H1 (cell line): ENCODE measurements around the gene FAT2. TPM values are rescaled to one million over a fixed set of nuclear protein-coding genes. Genes with fewer than 3 reads are reported as not detected.

Source experiments
- CTCF ChIA-PET: fragments of 300-600 bp; sonication (Branson Sonifier 250); formaldehyde crosslinking; loops from one replicate; lab custom pipeline; 2021; ENCODE audit not compliant: partially characterized antibody; lab: Charles Lee
- POLR2A ChIA-PET: fragments of 300-600 bp; sonication (Branson Sonifier 250); formaldehyde crosslinking; loops from one replicate; lab custom pipeline; 2021; ENCODE audit warnings: inconsistent platforms; ENCODE audit not compliant: partially characterized antibody; lab: Charles Lee
- DNase-seq, 2 experiments: peaks; one replicate each; pipeline versions ENCODE4 v3.0.0 to v3.0.0-alpha.2; 2010 to 2022; ENCODE audit warnings: low spot score in 2 of 2, low read depth in 1 of 2, mixed read lengths in 1 of 2
- FAIRE-seq: peaks from 2 replicates; lab custom pipeline; 2011; peaks lifted over from hg19 to GRCh38; lab: Jason Lieb, UNC
- H2AFZ ChIP-seq: 2 replicates; pipeline ENCODE4 v1.8.1; 2012; ENCODE audit warnings: low read length, inconsistent platforms
- H2AK5ac ChIP-seq: 2 replicates; pipeline ENCODE4 v1.6.1; 2013; ENCODE audit warnings: low read depth, low read length
- H2BK120ac ChIP-seq: replicated peaks from 2 replicates; pipeline ENCODE3; 2013; ENCODE audit warnings: low read depth, low read length, inconsistent platforms
- H2BK12ac ChIP-seq: 2 replicates; pipeline ENCODE4 v1.6.1; 2013; ENCODE audit warnings: low read depth, low read length
- H2BK15ac ChIP-seq: 2 replicates; pipeline ENCODE4 v1.6.1; 2013; ENCODE audit warnings: low read length
- H2BK20ac ChIP-seq: 2 replicates; pipeline ENCODE4 v1.6.1; 2013; ENCODE audit warnings: low read length
- H2BK5ac ChIP-seq: 2 replicates; pipeline ENCODE4 v1.6.1; 2013; ENCODE audit warnings: low read depth, low read length
- H3K14ac ChIP-seq: 2 replicates; pipeline ENCODE4 v1.6.1; 2013; ENCODE audit warnings: inconsistent platforms; ENCODE audit not compliant: insufficient read length
- H3K18ac ChIP-seq: 2 replicates; pipeline ENCODE4 v1.6.1; 2013; ENCODE audit warnings: low read length; ENCODE audit errors: extremely low read depth
- H3K23ac ChIP-seq: 2 replicates; pipeline ENCODE4 v1.6.1; 2013; ENCODE audit warnings: inconsistent platforms; ENCODE audit not compliant: insufficient read length
- H3K23me2 ChIP-seq: 2 replicates; pipeline ENCODE4 v1.6.1; 2013; ENCODE audit warnings: low read depth, low read length
- H3K27ac ChIP-seq: 2 replicates; pipeline ENCODE4 v1.6.1; 2011; ENCODE audit warnings: low read depth, low read length, inconsistent platforms
- H3K27me3 ChIP-seq, 4 experiments: replicated peaks in 1 of 4; 1 replicate in 1 of 4; 2 replicates in 3 of 4; pipeline versions ENCODE4 v1.6.1 to v1.8.1; 2011 to 2013; ENCODE audit warnings: low read length in 3 of 4, mild to moderate bottlenecking in 3 of 4, inconsistent platforms in 2 of 4, mixed read lengths in 2 of 4, moderate library complexity in 1 of 4; ENCODE audit not compliant: control insufficient read depth in 3 of 4, insufficient read depth in 3 of 4; ENCODE audit errors: extremely low read depth in 1 of 4
- H3K36me3 ChIP-seq, 4 experiments: 2 replicates each; pipeline versions ENCODE4 v1.6.1 to v1.8.1; 2011 to 2013; ENCODE audit warnings: mild to moderate bottlenecking in 4 of 4, low read length in 3 of 4, moderate library complexity in 2 of 4, control low read depth in 1 of 4, inconsistent platforms in 1 of 4; ENCODE audit not compliant: insufficient read depth in 4 of 4, control insufficient read depth in 2 of 4
- H3K4ac ChIP-seq: replicated peaks from 2 replicates; pipeline ENCODE3; 2013; ENCODE audit warnings: low read length, low read depth, mixed read lengths, inconsistent platforms; ENCODE audit not compliant: insufficient read length
- H3K4me1 ChIP-seq, 4 experiments: replicated peaks in 1 of 4; 1 replicate in 1 of 4; 2 replicates in 3 of 4; pipeline versions ENCODE4 v1.6.1 to v1.8.1; 2011 to 2013; ENCODE audit warnings: low read length in 3 of 4, inconsistent platforms in 2 of 4, mixed read lengths in 1 of 4; ENCODE audit not compliant: insufficient read depth in 4 of 4, control insufficient read depth in 3 of 4
- H3K4me2 ChIP-seq, 2 experiments: 2 replicates each; pipeline versions ENCODE4 v1.6.1 to v1.8.1; 2011 to 2013; ENCODE audit warnings: low read depth in 2 of 2, low read length in 2 of 2, control low read depth in 1 of 2, inconsistent platforms in 1 of 2, mild to moderate bottlenecking in 1 of 2; ENCODE audit not compliant: insufficient read depth in 1 of 2
- H3K4me3 ChIP-seq, 4 experiments: fragments of 200-600, 300-600 bp in 1 of 4; sonication (generic), shearing (Covaris generic), sonication (Bioruptor Twin) in 1 of 4; 2 replicates each; pipeline versions ENCODE4 v1.5.1 to v1.8.1; 2011 to 2016; ENCODE audit warnings: low read length in 4 of 4, low read depth in 3 of 4, control low read depth in 2 of 4, inconsistent platforms in 2 of 4, mild to moderate bottlenecking in 2 of 4, mixed read lengths in 1 of 4, moderate library complexity in 1 of 4; ENCODE audit not compliant: insufficient read depth in 2 of 4; ENCODE audit errors: extremely low read depth in 1 of 4
- H3K56ac ChIP-seq: replicated peaks from 2 replicates; pipeline ENCODE3; 2013; ENCODE audit warnings: low read depth, mild to moderate bottlenecking, mixed read lengths, low read length, inconsistent platforms; ENCODE audit not compliant: insufficient read length
- H3K79me1 ChIP-seq: 2 replicates; pipeline ENCODE4 v1.6.1; 2013; ENCODE audit warnings: low read depth, low read length, control low read depth
- H3K79me2 ChIP-seq, 2 experiments: 2 replicates each; pipeline versions ENCODE4 v1.6.1 to v1.8.1; 2012 to 2013; ENCODE audit warnings: low read length in 2 of 2, mild to moderate bottlenecking in 2 of 2, inconsistent platforms in 1 of 2; ENCODE audit not compliant: insufficient read depth in 2 of 2, control insufficient read depth in 1 of 2
- H3K9ac ChIP-seq, 4 experiments: replicated peaks in 1 of 4; 1 replicate in 1 of 4; 2 replicates in 3 of 4; pipeline versions ENCODE4 v1.6.1 to v1.8.1; 2011 to 2013; ENCODE audit warnings: low read depth in 3 of 4, low read length in 3 of 4, control low read depth in 2 of 4, mild to moderate bottlenecking in 2 of 4, moderate library complexity in 2 of 4, inconsistent platforms in 1 of 4; ENCODE audit errors: extremely low read depth in 1 of 4
- H3K9me3 ChIP-seq, 2 experiments: 2 replicates each; pipeline versions ENCODE4 v1.6.1 to v1.8.1; 2012 to 2013; ENCODE audit warnings: mild to moderate bottlenecking in 2 of 2, moderate library complexity in 2 of 2, control low read depth in 1 of 2, inconsistent platforms in 1 of 2, low read depth in 1 of 2, low read length in 1 of 2, mixed read lengths in 1 of 2; ENCODE audit not compliant: insufficient read depth in 2 of 2
- H4K20me1 ChIP-seq, 2 experiments: replicated peaks in 1 of 2; 2 replicates each; pipeline versions ENCODE3 to v1.8.1; 2011 to 2013; ENCODE audit warnings: inconsistent platforms in 2 of 2, low read length in 2 of 2, mild to moderate bottlenecking in 1 of 2; ENCODE audit not compliant: insufficient read depth in 2 of 2, control insufficient read depth in 1 of 2
- H4K5ac ChIP-seq: 2 replicates; pipeline ENCODE4 v1.6.1; 2013; ENCODE audit warnings: low read length, low read depth, mixed read lengths, inconsistent platforms; ENCODE audit not compliant: insufficient read length
- H4K8ac ChIP-seq: 2 replicates; pipeline ENCODE4 v1.8.0; 2013; ENCODE audit warnings: mild to moderate bottlenecking, moderate library complexity, low read length, inconsistent platforms; ENCODE audit not compliant: insufficient read depth; ENCODE audit errors: extremely low read depth
- H4K91ac ChIP-seq: replicated peaks from 2 replicates; pipeline ENCODE3; 2013; ENCODE audit warnings: low read length, mixed read lengths, inconsistent platforms; ENCODE audit not compliant: insufficient read length
- ATF2 ChIP-seq: IDR thresholded peaks from 2 replicates; pipeline ENCODE4 v1.6.1; 2012; ENCODE audit warnings: low read length, inconsistent platforms
- RFX5 ChIP-seq: IDR thresholded peaks from 2 replicates; pipeline ENCODE4 v1.6.1; 2011; ENCODE audit warnings: low read depth, low read length, improper control_type of control experiment, borderline replicate concordance
- RXRA ChIP-seq: IDR thresholded peaks from 2 replicates; pipeline ENCODE4 v1.6.1; 2011; ENCODE audit warnings: low read depth, mild to moderate bottlenecking, low read length, moderate library complexity; ENCODE audit not compliant: insufficient read depth
- WGBS, 2 experiments: shearing (Covaris generic) in 1 of 2; methylation state at CpG; one replicate each; pipeline versions ENCODE4 v1.1.6 to v1.1.7; 2013 to 2015; ENCODE audit warnings: low lambda C conversion rate in 2 of 2, mixed read lengths in 2 of 2, inconsistent platforms in 1 of 2, low coverage in 1 of 2, missing lambda C conversion rate in 1 of 2; ENCODE audit not compliant: insufficient replicate concordance in 2 of 2, insufficient coverage in 1 of 2, insufficient read length in 1 of 2; ENCODE audit errors: extremely low coverage in 1 of 2, missing lambda C conversion rate in 1 of 2; 5-methylcytosine and 5-hydroxymethylcytosine counted together
- polyA plus RNA-seq, 7 experiments: library from polyadenylated mRNA; depleted of rRNA in 3 of 7; stranded (reverse) in 5 of 7; unstranded in 2 of 7; fragments of >200 nt in 5 of 7; fragments of 200-250 nt in 2 of 7; gene quantifications; 1 replicate in 5 of 7; 2 replicates in 1 of 7; 4 replicates in 1 of 7; pipeline versions ENCODE4 v1.2.1 to v1.2.3, GENCODE V29; 2011 to 2013; ENCODE audit warnings: missing spikeins in 2 of 7, mixed read lengths in 2 of 7
- total RNA-seq: library from RNA; stranded (reverse); fragmentation: NEBNext Ultra II Directional; extraction: Animal tissue kit (Norgen Biotek cat#: 25700); gene quantifications from 2 replicates; pipeline ENCODE4 v1.2.1, GENCODE V29; 2021

Gene FAT2
- total and polyA plus RNA-seq, 2 of the 8 experiments (the other 6 are each of a cell fraction or from before 2014, with no cell fraction given): 0.12 to 0.30 TPM

GRCh38 chr5:151597749-151598148, 6.6 kb upstream of the FAT2 start:
- FAIRE-seq: no peak
- Histone ChIP-seq H4K8ac (no peak overlapping the region), H2BK20ac (no peak overlapping the region), H3K36me3 (no peaks in the 10 kb centered on the region), H3K56ac (no peak overlapping the region), H2BK12ac (no peak overlapping the region), H3K9me3 (no peaks in the 10 kb centered on the region), H3K27me3 (no peaks in the 10 kb centered on the region), H3K23me2 (no peaks in the 10 kb centered on the region; the same call in 1 of the 2 replicates), H3K4ac (no peak overlapping the region), H3K9ac (no peak overlapping the region), H2AK5ac (no peak overlapping the region), H2AFZ (no peak overlapping the region), H4K91ac (no peak overlapping the region), H4K20me1 (no peaks in the 10 kb centered on the region), H3K4me1 (peaks cover 2 to 20% (median 9%) of the 10 kb centered on the region in 4 experiments; a peak in 5 of 7 replicates), H3K23ac (no peak overlapping the region), H3K79me2 (no peaks in the 10 kb centered on the region), H3K4me2 (0 out of 4 replicates have a peak overlapping the region, but pooled peaks have one; percentile 6 to 10), H2BK5ac (no peak overlapping the region), H3K14ac (no peak overlapping the region), H2BK120ac (no peak overlapping the region), H3K18ac (no peak overlapping the region), H2BK15ac (no peak overlapping the region), H3K27ac (no peak overlapping the region), H3K79me1 (no peaks in the 10 kb centered on the region), H4K5ac (no peak overlapping the region), H3K4me3 (no peak overlapping the region; a peak in 1 of 8 replicates)
- DNase-seq: no peak
- CTCF ChIA-PET: interaction anchor here (0.9 to 1.8 kb wide), 8 partner anchors 10 to 150 kb away, joined by 3 to 10 read pairs (median 4); partner anchors contain the start of gene SLC36A1
- WGBS, 2 experiments: 79% methylated on average over 3 of the region's 3 CpGs; no CpG with 5 or more reads in 1 of the 2 experiments
- POLR2A ChIA-PET: interaction anchor here (0.8 kb wide), 1 partner anchor 22 kb away, joined by 3 read pairs; no protein-coding TSS in a partner anchor
- TF ChIP-seq ATF2 (no peak), RXRA (no peak), RFX5 (peak; percentile 66; the same call in 1 of the 2 replicates)
